Measurements from ENCODE around the gene CFAP97D1. TPM values are rescaled to one million over a fixed set of nuclear protein-coding genes. Genes with fewer than 3 reads are reported as not detected.

The CFAP97D1 gene
- total and polyA plus RNA-seq, 2 experiments from 2014 or later = not detected

GRCh38 chr17:43799047-43799446 lies 18.8 kb downstream of the CFAP97D1 start:
- no peak for TF ChIP-seq CTCF (IDR thresholded peaks at IDR 0.05; ENCODE audit: low read depth, low read length)
- no peaks in the 10 kb centered on the region for H3K27me3 ChIP-seq
- no peaks in the 10 kb centered on the region for H3K36me3 ChIP-seq
- no peak overlapping the region for H3K27ac ChIP-seq
- no peaks in the 10 kb centered on the region for H3K4me1 ChIP-seq (ENCODE audit: low read depth)
- no peak for DNase-seq (ENCODE audit: low read depth in 1 of 2, low spot score in 1 of 2)
- no peaks in the 10 kb centered on the region for H3K9me3 ChIP-seq (ENCODE audit: low read depth)
- no peak overlapping the region for H3K4me3 ChIP-seq

GRCh38 chr17:43800736-43801135 lies 20.5 kb downstream of the CFAP97D1 start:
- no peaks in the 10 kb centered on the region for H3K36me3 ChIP-seq
- no peak overlapping the region for H3K4me3 ChIP-seq
- DNase-seq (ENCODE audit: low read depth in 1 of 2, low spot score in 1 of 2) = no peak
- H3K27ac ChIP-seq = no peak overlapping the region
- H3K27me3 ChIP-seq = no peaks in the 10 kb centered on the region
- no peaks in the 10 kb centered on the region for H3K4me1 ChIP-seq (ENCODE audit: low read depth)
- H3K9me3 ChIP-seq (ENCODE audit: low read depth) = no peaks in the 10 kb centered on the region
- TF ChIP-seq CTCF (IDR thresholded peaks at IDR 0.05; ENCODE audit: low read depth, low read length) = no peak

- Histone ChIP-seq H3K36me3 (no peaks in the 10 kb centered on the region), H3K4me1 (ENCODE audit: low read depth) (no peaks in the 10 kb centered on the region), H3K27me3 (no peaks in the 10 kb centered on the region), H3K4me3 (no peak overlapping the region), H3K9me3 (ENCODE audit: low read depth) (no peaks in the 10 kb centered on the region), H3K27ac (no peak overlapping the region)
- no peak for TF ChIP-seq CTCF (IDR thresholded peaks at IDR 0.05; ENCODE audit: low read depth, low read length)
- no peak for DNase-seq (ENCODE audit: low read depth in 1 of 2, low spot score in 1 of 2)
Measured at GRCh38 chr17:43801844-43802243, 21.6 kb downstream of the CFAP97D1 start.

- H3K4me3 ChIP-seq = no peak overlapping the region
- no peak for TF ChIP-seq CTCF (IDR thresholded peaks at IDR 0.05; ENCODE audit: low read depth, low read length)
- no peak for DNase-seq (ENCODE audit: low read depth in 1 of 2, low spot score in 1 of 2)
Measured at GRCh38 chr17:43803758-43804157, 23.5 kb downstream of the CFAP97D1 start.

GRCh38 chr17:43805117-43805516 lies 24.9 kb downstream of the CFAP97D1 start:
- no peaks in the 10 kb centered on the region for H3K9me3 ChIP-seq (ENCODE audit: low read depth)
- H3K4me1 ChIP-seq (ENCODE audit: low read depth) = no peaks in the 10 kb centered on the region
- no peak overlapping the region for H3K4me3 ChIP-seq
- no peak for TF ChIP-seq CTCF (IDR thresholded peaks at IDR 0.05; ENCODE audit: low read depth, low read length)
- DNase-seq (ENCODE audit: low read depth in 1 of 2, low spot score in 1 of 2) = no peak
- H3K27ac ChIP-seq = no peak overlapping the region
- no peaks in the 10 kb centered on the region for H3K36me3 ChIP-seq
- H3K27me3 ChIP-seq = no peaks in the 10 kb centered on the region

More at GRCh38 chr17:43803758-43804157, 23.5 kb downstream of the CFAP97D1 start:
- H3K4me1 ChIP-seq (ENCODE audit: low read depth) = no peaks in the 10 kb centered on the region
- H3K36me3 ChIP-seq = no peaks in the 10 kb centered on the region
- no peaks in the 10 kb centered on the region for H3K9me3 ChIP-seq (ENCODE audit: low read depth)
- H3K27ac ChIP-seq = no peak overlapping the region
- H3K27me3 ChIP-seq = no peaks in the 10 kb centered on the region

- Histone ChIP-seq H3K36me3 (no peaks in the 10 kb centered on the region), H3K27ac (no peak overlapping the region), H3K27me3 (no peaks in the 10 kb centered on the region), H3K9me3 (ENCODE audit: low read depth) (no peaks in the 10 kb centered on the region), H3K4me1 (ENCODE audit: low read depth) (no peaks in the 10 kb centered on the region), H3K4me3 (no peak overlapping the region)
- TF ChIP-seq CTCF (IDR thresholded peaks at IDR 0.05; ENCODE audit: low read depth, low read length) = no peak
- DNase-seq (ENCODE audit: low read depth in 1 of 2, low spot score in 1 of 2) = no peak
Measured at GRCh38 chr17:43808076-43808475, 27.8 kb downstream of the CFAP97D1 start.
